HG02885 (cell line): Measurements from ENCODE around the gene PLCB3.
"Not testable (repeated sequence)": the region's sequence is repeated elsewhere in the genome, so short reads cannot be mapped to it uniquely, and the experiment has no call there.

Experiments
- ATAC-seq: cut with Tn5 transposase; IDR thresholded peaks from one replicate; pipeline ENCODE4 v1.9.1; 2021; ENCODE audit warnings: mild to moderate bottlenecking; ENCODE audit not compliant: unreplicated experiment, poor library complexity

The PLCB3 gene

DNA sequence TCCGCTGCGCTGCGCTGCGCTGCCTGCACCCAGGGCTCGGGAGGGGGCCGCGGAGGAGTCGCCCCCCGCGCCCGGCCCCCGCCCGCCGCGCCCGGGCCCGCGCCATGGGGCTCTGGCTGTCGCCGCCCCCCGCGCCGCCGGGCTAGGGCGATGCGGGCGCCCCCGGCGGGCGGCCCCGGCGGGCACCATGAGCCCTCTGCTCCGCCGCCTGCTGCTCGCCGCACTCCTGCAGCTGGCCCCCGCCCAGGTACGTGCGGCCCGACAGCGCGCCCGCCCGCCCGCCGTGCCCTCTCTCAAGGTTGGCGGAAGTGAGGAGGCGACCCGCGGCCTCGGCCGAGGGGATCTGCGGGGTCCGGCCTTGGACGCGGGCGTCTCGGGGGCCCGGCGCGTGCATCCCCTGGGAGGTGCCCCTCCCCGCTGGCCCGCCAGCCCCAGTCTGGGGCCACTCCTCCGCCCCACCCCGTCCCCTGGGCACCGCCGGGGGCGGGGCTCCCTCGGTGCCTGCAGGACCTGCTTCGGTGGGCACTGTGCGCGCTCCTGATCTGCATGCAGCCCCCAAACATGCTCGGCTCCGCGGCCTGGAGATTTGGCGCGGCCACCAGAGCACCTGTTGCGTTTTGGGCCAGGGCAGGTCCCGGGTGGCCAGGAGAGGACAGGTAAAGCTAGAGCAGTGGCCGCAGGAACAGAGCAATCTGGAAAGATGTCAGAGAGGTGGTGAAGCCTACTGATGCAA, 16.5 kb upstream of the PLCB3 start:
- ATAC-seq = peak; percentile 32

DNA sequence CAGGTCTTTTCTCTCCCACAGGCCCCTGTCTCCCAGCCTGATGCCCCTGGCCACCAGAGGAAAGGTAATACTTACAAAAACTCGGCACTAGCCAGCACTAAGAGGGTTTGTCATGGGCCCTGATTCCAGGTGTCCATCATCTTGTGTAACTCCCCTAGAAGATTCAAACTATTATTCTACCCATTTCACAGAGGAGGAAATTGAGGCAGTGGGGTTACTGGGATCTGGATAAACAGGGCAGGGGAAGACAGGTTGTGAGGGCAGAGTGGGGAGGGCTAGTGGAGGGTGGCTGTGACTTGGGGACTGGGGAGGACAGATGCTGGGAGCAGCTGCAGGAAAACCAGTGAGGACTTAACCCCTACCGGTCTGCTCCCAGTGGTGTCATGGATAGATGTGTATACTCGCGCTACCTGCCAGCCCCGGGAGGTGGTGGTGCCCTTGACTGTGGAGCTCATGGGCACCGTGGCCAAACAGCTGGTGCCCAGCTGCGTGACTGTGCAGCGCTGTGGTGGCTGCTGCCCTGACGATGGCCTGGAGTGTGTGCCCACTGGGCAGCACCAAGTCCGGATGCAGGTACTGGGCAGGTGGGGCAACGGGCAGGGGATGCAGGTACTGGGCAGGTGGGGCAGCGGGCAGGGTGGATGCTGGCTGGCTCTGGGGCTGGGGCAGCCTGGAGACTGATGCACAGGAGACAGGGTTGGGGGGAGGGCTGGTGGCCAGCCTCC, 15.7 kb upstream of the PLCB3 start:
- ATAC-seq = no peak

DNA sequence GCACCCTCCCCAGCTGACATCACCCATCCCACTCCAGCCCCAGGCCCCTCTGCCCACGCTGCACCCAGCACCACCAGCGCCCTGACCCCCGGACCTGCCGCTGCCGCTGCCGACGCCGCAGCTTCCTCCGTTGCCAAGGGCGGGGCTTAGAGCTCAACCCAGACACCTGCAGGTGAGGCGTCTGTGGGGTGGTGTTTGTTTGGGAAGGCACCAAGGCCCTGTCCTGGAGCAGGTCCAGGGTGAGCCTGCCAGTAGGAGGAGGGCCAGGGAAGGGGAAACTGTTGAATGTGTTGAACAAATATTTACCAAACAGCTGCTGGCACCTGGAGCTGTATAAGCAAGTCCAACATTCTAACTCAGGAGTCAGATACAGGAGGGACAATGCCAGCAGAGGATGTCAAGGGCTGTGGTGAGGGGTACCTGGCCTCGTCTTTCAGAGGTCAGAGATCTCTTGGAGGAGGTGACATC, 13.8 kb upstream of the PLCB3 start:
- no peak for ATAC-seq

- ATAC-seq = no peak
These were observed 13.3 kb upstream of the PLCB3 start for GRCh38 chr11:64238076-64238475.

- ATAC-seq = no peak
These were observed 12.3 kb upstream of the PLCB3 start for GRCh38 chr11:64238999-64239398.

DNA sequence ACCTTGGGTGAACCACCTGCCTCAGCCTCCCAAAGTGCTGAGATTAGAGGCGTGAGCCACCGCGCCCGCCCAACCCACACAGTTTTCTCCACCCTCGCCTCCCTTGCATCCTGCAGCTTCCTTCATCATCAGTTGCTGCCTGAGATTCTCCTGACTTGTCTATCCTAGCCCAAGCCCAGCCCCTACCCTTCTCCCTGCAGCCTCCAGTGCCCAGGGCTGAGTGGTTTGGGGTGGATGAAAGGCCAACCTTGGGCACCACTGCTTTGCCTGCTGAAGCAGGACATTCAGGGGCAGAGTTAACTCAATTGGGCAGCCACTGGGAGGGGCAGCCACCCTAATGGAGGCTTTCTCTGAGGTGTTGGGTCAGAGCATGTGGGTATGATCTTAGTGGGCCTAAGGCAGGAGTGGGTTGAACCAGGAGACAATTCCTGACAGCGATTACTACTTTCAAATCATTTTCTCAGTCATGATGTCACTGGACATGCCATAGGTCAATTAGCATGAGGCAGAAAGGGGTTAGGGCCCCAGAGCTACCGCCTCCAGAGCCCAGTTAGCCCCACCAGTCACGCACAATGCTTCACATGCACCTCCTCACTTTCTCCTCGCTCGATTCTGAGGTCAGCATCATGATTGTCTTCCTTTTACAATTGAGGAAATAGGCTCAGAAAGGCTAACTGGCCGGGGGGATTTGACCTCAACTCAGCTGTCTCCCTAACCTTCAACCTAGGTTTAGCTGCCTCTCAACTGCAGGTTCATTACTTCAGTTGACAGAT, 11.5 kb upstream of the PLCB3 start:
- ATAC-seq = peak; percentile 7

DNA sequence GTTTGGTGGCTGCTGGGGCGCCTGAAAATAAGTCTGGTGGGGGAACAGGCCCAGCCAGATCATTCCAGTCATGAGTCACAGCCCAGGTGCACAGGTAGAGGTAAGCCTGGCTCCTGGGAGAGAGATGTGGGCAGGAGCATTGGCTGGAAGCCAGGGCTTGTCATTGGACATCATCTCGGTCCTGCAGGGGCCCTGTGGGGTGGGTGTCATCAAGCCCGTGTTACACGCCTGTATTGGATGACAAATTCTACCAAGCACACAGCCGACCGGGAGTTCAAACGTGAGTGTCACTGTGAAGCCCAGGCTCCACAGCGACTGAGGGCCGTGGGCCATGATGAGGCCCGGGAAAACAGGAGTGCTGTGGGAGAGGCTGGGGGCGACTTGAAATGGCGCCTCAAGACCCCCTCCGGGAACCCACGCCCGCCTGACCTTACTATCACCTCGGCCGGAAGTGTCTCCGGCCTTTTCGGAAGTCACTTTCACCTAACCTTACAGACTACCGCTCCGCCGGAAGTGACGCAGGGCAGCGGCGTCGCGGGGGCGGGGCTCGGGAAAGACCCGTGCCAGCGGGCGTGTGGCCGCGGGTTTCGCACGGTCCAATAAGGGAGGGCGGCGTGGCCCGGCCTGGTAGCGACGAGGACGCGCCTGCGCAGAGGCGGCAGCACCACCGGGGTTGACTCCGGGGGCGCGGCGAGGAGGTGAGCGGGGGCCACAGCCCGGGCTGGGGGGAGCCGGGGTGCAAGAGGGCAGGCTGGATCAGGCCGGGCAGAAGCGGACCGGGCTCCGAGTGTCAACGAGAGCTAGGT, 10.7 kb upstream of the PLCB3 start, which contains the start of gene FKBP2:
Gene FKBP2, plus strand, starts transcription at position 661 of the 806 bp plus-strand sequence. CDS start 1,293 bp downstream, outside the sequence.
- ATAC-seq = peak; percentile 51

GRCh38 chr11:64241241-64241490, 10.2 kb upstream of the PLCB3 start:
- ATAC-seq = peak; percentile 68

DNA sequence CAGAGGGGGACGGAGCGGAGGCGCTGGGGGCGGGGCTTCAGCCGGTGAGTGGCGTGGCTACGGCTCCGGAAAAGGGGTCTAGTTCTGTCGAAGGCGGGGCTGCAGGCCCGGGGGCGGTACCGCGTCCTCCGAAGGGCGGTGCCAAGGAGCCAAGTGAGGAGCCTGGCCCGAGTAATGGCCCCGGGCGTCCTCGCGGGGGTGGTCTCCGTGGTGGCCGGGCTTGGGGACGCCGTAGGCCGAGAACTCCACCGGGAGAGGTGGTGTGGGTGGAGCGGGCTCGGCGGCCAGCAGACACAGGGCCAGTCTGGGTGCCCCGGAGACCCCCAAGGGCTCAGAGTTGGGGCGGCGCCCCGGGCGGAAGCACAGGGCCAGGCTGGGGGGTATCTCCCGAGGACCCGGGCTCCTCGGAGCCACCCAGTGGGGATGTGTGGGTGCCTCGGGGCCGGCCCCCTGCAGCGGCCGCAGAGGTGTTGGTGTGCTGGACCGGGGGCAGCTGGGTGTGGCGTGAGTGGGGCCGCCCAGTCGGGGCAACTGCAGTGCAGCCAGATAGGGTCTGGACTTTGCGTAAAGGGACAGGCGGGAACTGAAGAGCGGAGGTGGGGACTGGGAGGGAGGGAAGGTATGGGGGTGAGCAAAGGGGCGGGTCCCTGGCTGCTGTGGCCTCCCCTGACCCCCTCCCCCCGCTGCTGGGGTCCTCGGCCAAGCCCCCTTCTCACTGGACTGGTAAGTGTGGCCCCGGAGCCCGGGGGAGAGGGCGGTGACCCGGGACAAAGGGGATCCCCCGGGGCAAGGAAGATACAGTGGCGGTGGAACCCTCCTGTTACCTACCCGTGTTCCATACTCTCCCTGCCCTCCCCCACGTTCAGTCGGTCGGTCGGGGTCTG, 9.6 kb upstream of the PLCB3 start:
- peak; percentile 6 for ATAC-seq

- no peak for ATAC-seq
These were observed 8.0 kb upstream of the PLCB3 start for GRCh38 chr11:64243236-64243854.

DNA sequence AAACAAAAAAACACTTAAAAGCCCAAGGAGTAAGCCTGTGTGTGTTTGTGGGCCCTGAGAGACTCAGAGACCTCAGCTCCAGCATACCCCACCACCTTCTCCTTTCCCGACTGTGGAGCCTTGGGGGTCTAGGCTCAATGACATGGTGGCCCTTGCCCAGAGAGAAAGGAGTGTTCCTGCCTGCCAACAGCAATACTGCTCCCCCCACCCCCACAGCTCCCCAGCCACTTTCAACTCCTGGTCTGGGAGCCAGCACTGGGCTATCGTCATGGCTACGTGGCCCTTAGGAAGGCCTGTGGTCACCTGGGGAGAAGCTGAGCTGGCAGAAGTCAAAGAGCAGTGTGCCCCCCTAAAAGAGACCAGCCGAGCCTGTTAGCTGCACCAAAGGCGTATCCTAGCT, 7.2 kb upstream of the PLCB3 start:
- ATAC-seq = no peak

- no peak for ATAC-seq
These were observed 6.4 kb upstream of the PLCB3 start for GRCh38 chr11:64244966-64245365.

- no peak for ATAC-seq
These were observed 5.9 kb upstream of the PLCB3 start for GRCh38 chr11:64245401-64245796.

- no peak for ATAC-seq
These were observed 5.3 kb upstream of the PLCB3 start for GRCh38 chr11:64245797-64246620.

- ATAC-seq = not testable (repeated sequence)
These were observed 4.8 kb upstream of the PLCB3 start for GRCh38 chr11:64246621-64246870.

DNA sequence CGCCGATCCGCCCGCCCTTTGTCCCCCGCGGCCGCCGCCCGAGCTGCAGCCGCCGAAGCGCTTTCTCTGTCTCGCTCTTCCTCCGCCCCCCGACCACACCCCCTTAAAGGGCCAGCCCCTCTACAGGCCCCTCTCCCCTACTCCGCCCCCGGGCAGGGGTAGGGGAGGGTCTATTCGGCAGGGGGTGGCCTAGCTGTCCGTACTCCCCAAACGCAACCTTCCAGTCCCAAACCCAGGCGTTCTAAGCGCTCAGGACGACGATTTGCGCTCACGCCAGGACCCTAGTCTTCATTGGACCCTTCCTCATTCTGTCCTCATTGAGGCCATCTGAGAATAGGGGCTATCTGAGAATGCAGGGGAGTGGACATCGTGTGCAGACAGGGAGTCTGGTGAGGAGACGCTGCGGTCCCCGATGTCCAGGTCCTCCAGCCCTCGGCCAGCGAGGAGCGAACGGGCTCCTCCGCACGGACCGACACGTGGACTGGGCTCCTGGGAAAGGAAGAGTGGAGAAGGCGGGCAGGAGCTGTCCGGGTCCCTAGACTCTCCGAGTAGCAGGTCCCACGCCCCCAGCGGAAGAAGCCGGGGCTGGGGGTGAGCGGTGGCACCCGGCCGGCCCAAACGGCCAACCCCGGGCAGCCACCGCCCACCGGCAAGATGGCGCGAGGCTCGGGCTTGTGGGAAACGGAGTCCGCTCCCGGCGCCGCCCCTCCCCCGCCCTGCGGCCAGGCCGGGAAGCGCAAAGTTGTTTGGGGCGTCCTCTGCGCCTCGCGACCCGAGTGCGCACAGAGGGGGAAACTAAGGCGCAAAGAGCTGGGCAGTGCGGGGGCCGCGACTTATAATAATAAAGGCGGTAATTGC, 4.2 kb upstream of the PLCB3 start, which contains the start of gene PPP1R14B:
Gene PPP1R14B, minus strand, starts transcription at position 73 of the 858 bp plus-strand sequence. CDS start 270 bp downstream, outside the sequence.
- ATAC-seq = no peak
